IMR-90 (cell line): ENCODE results near the gene ELP6. TPM values are rescaled to one million over a fixed set of nuclear protein-coding genes. Genes with fewer than 3 reads are reported as not detected.

ENCODE experiments used
- ATAC-seq: fragments of 200-7000 bp; cut with Tn5 transposase; 2 replicates; pipeline ENCODE4 v1.9.1; 2020; ENCODE audit warnings: low read depth, mild to moderate bottlenecking, moderate library complexity
- BruUV-seq: library from RNA; stranded (reverse); fragments of 400-500 nt; replicated peaks from 2 replicates; lab custom pipeline; 2021; lab: Mats Ljungman, UMichigan
- CTCF ChIA-PET: fragments of 300-600 bp; formaldehyde crosslinking; extraction: SDS; loops from one replicate; lab custom pipeline; 2021; ENCODE audit warnings: antibody characterized with exemption; lab: Yijun Ruan, JAX
- POLR2A ChIA-PET: fragments of 300-600 bp; sonication (Branson Sonifier 250); formaldehyde crosslinking; loops from one replicate; lab custom pipeline; 2022; ENCODE audit warnings: antibody characterized with exemption; ENCODE audit not compliant: unreplicated experiment; lab: Charles Lee
- DNase-seq: peaks from one replicate; pipeline ENCODE4 v3.0.0; 2013
- H2AFZ ChIP-seq: replicated peaks from 2 replicates; pipeline ENCODE3; 2013; ENCODE audit warnings: low read length, mild to moderate bottlenecking; ENCODE audit not compliant: poor library complexity
- H2AK5ac ChIP-seq: 2 replicates; pipeline ENCODE4 v1.6.1; 2013; ENCODE audit warnings: low read depth, low read length, inconsistent platforms
- H2AK9ac ChIP-seq: replicated peaks from 2 replicates; pipeline ENCODE3; 2013; ENCODE audit warnings: mild to moderate bottlenecking, low read depth, low read length, moderate library complexity; ENCODE audit not compliant: poor library complexity
- H2BK120ac ChIP-seq: 2 replicates; pipeline ENCODE4 v1.6.1; 2013; ENCODE audit warnings: low read depth, low read length, inconsistent platforms
- H2BK15ac ChIP-seq: 3 replicates; pipeline ENCODE4 v1.6.1; 2013; ENCODE audit warnings: low read depth, low read length, inconsistent platforms
- H2BK20ac ChIP-seq: 2 replicates; pipeline ENCODE4 v1.6.1; 2013; ENCODE audit warnings: low read depth, mild to moderate bottlenecking, inconsistent platforms, low read length, moderate library complexity
- H2BK5ac ChIP-seq: 2 replicates; pipeline ENCODE4 v1.6.1; 2013; ENCODE audit warnings: mild to moderate bottlenecking, low read depth, low read length, inconsistent platforms; ENCODE audit not compliant: poor library complexity, severe bottlenecking
- H3K14ac ChIP-seq: replicated peaks from 2 replicates; pipeline ENCODE4 v1.6.1; 2013; ENCODE audit warnings: low read depth, low read length, inconsistent platforms
- H3K18ac ChIP-seq: 2 replicates; pipeline ENCODE4 v1.6.1; 2013; ENCODE audit warnings: low read depth, low read length, control low read depth
- H3K23ac ChIP-seq: 2 replicates; pipeline ENCODE4 v1.6.1; 2013; ENCODE audit warnings: low read depth, low read length, inconsistent platforms
- H3K27ac ChIP-seq: 2 replicates; pipeline ENCODE4 v1.5.1; 2013; ENCODE audit warnings: mild to moderate bottlenecking, control low read depth, low read length; ENCODE audit not compliant: insufficient read depth
- H3K27me3 ChIP-seq: 2 replicates; pipeline ENCODE4 v1.6.1; 2013; ENCODE audit warnings: low read length; ENCODE audit not compliant: control insufficient read depth, insufficient read depth
- H3K36me3 ChIP-seq: 2 replicates; pipeline ENCODE4 v1.6.1; 2013; ENCODE audit warnings: low read length, mixed read lengths; ENCODE audit not compliant: control insufficient read depth, insufficient read depth
- H3K4ac ChIP-seq: 2 replicates; pipeline ENCODE4 v1.6.1; 2013; ENCODE audit warnings: low read depth, low read length, inconsistent platforms
- H3K4me1 ChIP-seq: 2 replicates; pipeline ENCODE4 v1.6.1; 2013; ENCODE audit warnings: low read length, mixed read lengths; ENCODE audit not compliant: control insufficient read depth, insufficient read depth
- H3K4me2 ChIP-seq: 2 replicates; pipeline ENCODE4 v1.6.1; 2013; ENCODE audit warnings: low read depth, mild to moderate bottlenecking, control low read depth, low read length, moderate library complexity
- H3K4me3 ChIP-seq: 2 replicates; pipeline ENCODE4 v1.5.1; 2013; ENCODE audit warnings: low read depth, mild to moderate bottlenecking, control low read depth, low read length, moderate library complexity; ENCODE audit not compliant: insufficient read depth
- H3K56ac ChIP-seq: 2 replicates; pipeline ENCODE4 v1.6.1; 2013; ENCODE audit warnings: low read length, inconsistent platforms; ENCODE audit not compliant: insufficient read depth; ENCODE audit errors: extremely low read depth
- H3K79me1 ChIP-seq, 2 experiments: 2 replicates each; pipeline ENCODE4 v1.6.1; 2013; ENCODE audit warnings: low read length in 2 of 2, inconsistent platforms in 1 of 2, low read depth in 1 of 2
- H3K9ac ChIP-seq: 2 replicates; pipeline ENCODE4 v1.6.1; 2013; ENCODE audit warnings: low read depth, low read length, control low read depth
- H3K9me1 ChIP-seq: 2 replicates; pipeline ENCODE4 v1.6.1; 2013; ENCODE audit warnings: low read length, inconsistent platforms; ENCODE audit not compliant: insufficient read depth
- H3K9me3 ChIP-seq: 2 replicates; pipeline ENCODE4 v1.6.1; 2013; ENCODE audit warnings: low read length; ENCODE audit not compliant: control insufficient read depth, insufficient read depth
- H4K20me1 ChIP-seq: 2 replicates; pipeline ENCODE4 v1.6.1; 2013; ENCODE audit warnings: low read length, inconsistent platforms; ENCODE audit not compliant: insufficient read depth
- H4K5ac ChIP-seq: 2 replicates; pipeline ENCODE4 v1.6.1; 2013; ENCODE audit warnings: mild to moderate bottlenecking, low read depth, low read length, control low read depth
- H4K8ac ChIP-seq, 2 experiments: 2 replicates each; pipeline ENCODE4 v1.6.1; 2013; ENCODE audit warnings: low read depth in 2 of 2, low read length in 2 of 2, control low read depth in 1 of 2, inconsistent platforms in 1 of 2
- H4K91ac ChIP-seq: 2 replicates; pipeline ENCODE4 v1.6.1; 2013; ENCODE audit warnings: low read depth, low read length, inconsistent platforms; ENCODE audit not compliant: insufficient read depth
- BHLHE40 ChIP-seq: fragments of 150-350 bp; IDR thresholded peaks from 2 replicates; pipeline ENCODE4 v1.6.1; 2016; ENCODE audit warnings: mild to moderate bottlenecking, low read depth, low read length
- CEBPB ChIP-seq: IDR thresholded peaks from 2 replicates; pipeline ENCODE4 v1.6.1; 2012; ENCODE audit warnings: low read depth, low read length, improper control_type of control experiment
- CTCF ChIP-seq: conservative IDR thresholded peaks from 2 replicates; pipeline ENCODE4 v1.5.1; 2012; ENCODE audit warnings: mild to moderate bottlenecking, low read depth, low read length, improper control_type of control experiment
- FOS ChIP-seq: fragments of 150-350 bp; IDR thresholded peaks from 2 replicates; pipeline ENCODE4 v1.6.1; 2016; ENCODE audit warnings: low read depth, low read length
- MAFK ChIP-seq: IDR thresholded peaks from 2 replicates; pipeline ENCODE4 v1.6.1; 2012; ENCODE audit warnings: low read depth, low read length, improper control_type of control experiment
- MAZ ChIP-seq: IDR thresholded peaks from 2 replicates; pipeline ENCODE4 v1.6.1; 2012; ENCODE audit warnings: low read depth, mild to moderate bottlenecking, low read length, improper control_type of control experiment, moderate library complexity, borderline replicate concordance
- RAD21 ChIP-seq: IDR thresholded peaks from 2 replicates; pipeline ENCODE4 v1.6.1; 2012; ENCODE audit warnings: low read length, improper control_type of control experiment
- RFX5 ChIP-seq: IDR thresholded peaks from 2 replicates; pipeline ENCODE4 v1.8.0; 2012; ENCODE audit warnings: low read depth, mild to moderate bottlenecking, low read length, moderate library complexity
- USF2 ChIP-seq: fragments of 150-350 bp; IDR thresholded peaks from 2 replicates; pipeline ENCODE4 v1.6.1; 2017; ENCODE audit warnings: mild to moderate bottlenecking, antibody characterized with exemption, low read length, low read depth
- WGBS, 2 experiments: methylation state at CpG; one replicate each; pipeline versions ENCODE4 v1.1.5 to v1.1.7; 2013; ENCODE audit warnings: missing lambda C conversion rate in 2 of 2; ENCODE audit not compliant: insufficient read length in 1 of 2; ENCODE audit errors: extremely low coverage in 2 of 2; 5-methylcytosine and 5-hydroxymethylcytosine counted together
- dilution Hi-C: fragments of 300-500 bp; cut with HindIII; formaldehyde crosslinking; loops from one replicate; pipeline ENCODE4 v1.14.3; 2018; ENCODE audit warnings: low sequenced_read_pairs; ENCODE audit not compliant: unreplicated experiment
- in situ Hi-C: fragments of 300-500 bp; cut with MboI; formaldehyde crosslinking; loops from 3 replicates; pipeline ENCODE4 v1.14.3; 2019; ENCODE audit warnings: low sequenced_read_pairs, inconsistent platforms, mixed read lengths
- intact Hi-C: fragments of 100-400 bp; cut with micrococcal nuclease; formaldehyde crosslinking; loops from 2 replicates; pipeline ENCODE4 v1.10.0; 2022
- polyA plus RNA-seq, 3 experiments: library from polyadenylated mRNA; depleted of rRNA; stranded (reverse); fragments of >200 nt; gene quantifications; 2 replicates each; pipeline ENCODE4 v1.2.3, GENCODE V29; 2012; ENCODE audit warnings: low replicate concordance in 1 of 3
- total RNA-seq: library from RNA; depleted of rRNA; stranded (reverse); fragments of >200 nt; gene quantifications from 2 replicates; pipeline ENCODE4 v1.2.3, GENCODE V29; 2012

ELP6 gene
- total and polyA plus RNA-seq, 2 of the 4 experiments (the other 2 are of a cell fraction): 31.4 to 44.9 TPM

- ATAC-seq: peak; percentile 79
- POLR2A ChIA-PET: no interaction called here
- H4K8ac ChIP-seq: no peak overlapping the region
- H3K4me3 ChIP-seq: no peak overlapping the region
- 48% methylated on average over 8 of the region's 21 CpGs; no CpG with 5 or more reads in 1 of the 2 experiments for WGBS, 2 experiments
- no peak overlapping the region for H2BK5ac ChIP-seq
- H2AK9ac ChIP-seq: no peak overlapping the region
- H3K27me3 ChIP-seq: peaks cover 6% of the 10 kb centered on the region
- DNase-seq: peak; percentile 16
- H2BK20ac ChIP-seq: no peak overlapping the region
- H4K20me1 ChIP-seq: no peaks in the 10 kb centered on the region
- H3K27ac ChIP-seq: no peak overlapping the region
- dilution Hi-C loops: no loop called here
- intact Hi-C loops: no loop called here
- H3K9ac ChIP-seq: no peak overlapping the region
- TF ChIP-seq MAZ: no peak
- no peak for TF ChIP-seq RFX5
- TF ChIP-seq USF2: no peak
- no peak for TF ChIP-seq CTCF
- TF ChIP-seq MAFK: no peak
- TF ChIP-seq CEBPB: no peak
- TF ChIP-seq RAD21: no peak
- TF ChIP-seq BHLHE40: no peak
- TF ChIP-seq FOS: no peak
- no peaks in the 10 kb centered on the region for H3K9me3 ChIP-seq
- in situ Hi-C loops: no loop called here
- 0 out of 2 replicates have a peak, but pooled peaks cover 3% of the 10 kb centered on the region for H3K9me1 ChIP-seq
- H3K23ac ChIP-seq: no peak overlapping the region
- H3K18ac ChIP-seq: no peak overlapping the region
- no peak overlapping the region for H2BK120ac ChIP-seq
- no peak overlapping the region for H4K91ac ChIP-seq
- H3K4me1 ChIP-seq: no peaks in the 10 kb centered on the region
- no peak overlapping the region for H3K4ac ChIP-seq
- no peaks in the 10 kb centered on the region for H3K79me1 ChIP-seq
- no peak overlapping the region for H3K4me2 ChIP-seq
- H2AK5ac ChIP-seq: no peak overlapping the region
- BruUV-seq: no TSS peak
- no peaks in the 10 kb centered on the region for H3K36me3 ChIP-seq
- no peak overlapping the region for H3K56ac ChIP-seq
- H2BK15ac ChIP-seq: no peak overlapping the region
- peak overlapping the region; percentile 35 for H2AFZ ChIP-seq
- CTCF ChIA-PET: no interaction called here
- H3K14ac ChIP-seq: no peak overlapping the region
- no peak overlapping the region for H4K5ac ChIP-seq
Observed at GRCh38 chr3:47542471-47543173, 29.1 kb upstream of the ELP6 start.
